Islet of Langerhans (tissue), 1 donor: Measurements from ENCODE around the gene ACAP2.
"Not testable (repeated sequence)": the region's sequence is repeated elsewhere in the genome, so short reads cannot be mapped to it uniquely, and the experiment has no call there.

Experiments used
- FAIRE-seq: peaks from one replicate; lab custom pipeline; 2011; peaks lifted over from hg19 to GRCh38; lab: Jason Lieb, UNC

The ACAP2 gene, protein sequence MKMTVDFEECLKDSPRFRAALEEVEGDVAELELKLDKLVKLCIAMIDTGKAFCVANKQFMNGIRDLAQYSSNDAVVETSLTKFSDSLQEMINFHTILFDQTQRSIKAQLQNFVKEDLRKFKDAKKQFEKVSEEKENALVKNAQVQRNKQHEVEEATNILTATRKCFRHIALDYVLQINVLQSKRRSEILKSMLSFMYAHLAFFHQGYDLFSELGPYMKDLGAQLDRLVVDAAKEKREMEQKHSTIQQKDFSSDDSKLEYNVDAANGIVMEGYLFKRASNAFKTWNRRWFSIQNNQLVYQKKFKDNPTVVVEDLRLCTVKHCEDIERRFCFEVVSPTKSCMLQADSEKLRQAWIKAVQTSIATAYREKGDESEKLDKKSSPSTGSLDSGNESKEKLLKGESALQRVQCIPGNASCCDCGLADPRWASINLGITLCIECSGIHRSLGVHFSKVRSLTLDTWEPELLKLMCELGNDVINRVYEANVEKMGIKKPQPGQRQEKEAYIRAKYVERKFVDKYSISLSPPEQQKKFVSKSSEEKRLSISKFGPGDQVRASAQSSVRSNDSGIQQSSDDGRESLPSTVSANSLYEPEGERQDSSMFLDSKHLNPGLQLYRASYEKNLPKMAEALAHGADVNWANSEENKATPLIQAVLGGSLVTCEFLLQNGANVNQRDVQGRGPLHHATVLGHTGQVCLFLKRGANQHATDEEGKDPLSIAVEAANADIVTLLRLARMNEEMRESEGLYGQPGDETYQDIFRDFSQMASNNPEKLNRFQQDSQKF

DNA sequence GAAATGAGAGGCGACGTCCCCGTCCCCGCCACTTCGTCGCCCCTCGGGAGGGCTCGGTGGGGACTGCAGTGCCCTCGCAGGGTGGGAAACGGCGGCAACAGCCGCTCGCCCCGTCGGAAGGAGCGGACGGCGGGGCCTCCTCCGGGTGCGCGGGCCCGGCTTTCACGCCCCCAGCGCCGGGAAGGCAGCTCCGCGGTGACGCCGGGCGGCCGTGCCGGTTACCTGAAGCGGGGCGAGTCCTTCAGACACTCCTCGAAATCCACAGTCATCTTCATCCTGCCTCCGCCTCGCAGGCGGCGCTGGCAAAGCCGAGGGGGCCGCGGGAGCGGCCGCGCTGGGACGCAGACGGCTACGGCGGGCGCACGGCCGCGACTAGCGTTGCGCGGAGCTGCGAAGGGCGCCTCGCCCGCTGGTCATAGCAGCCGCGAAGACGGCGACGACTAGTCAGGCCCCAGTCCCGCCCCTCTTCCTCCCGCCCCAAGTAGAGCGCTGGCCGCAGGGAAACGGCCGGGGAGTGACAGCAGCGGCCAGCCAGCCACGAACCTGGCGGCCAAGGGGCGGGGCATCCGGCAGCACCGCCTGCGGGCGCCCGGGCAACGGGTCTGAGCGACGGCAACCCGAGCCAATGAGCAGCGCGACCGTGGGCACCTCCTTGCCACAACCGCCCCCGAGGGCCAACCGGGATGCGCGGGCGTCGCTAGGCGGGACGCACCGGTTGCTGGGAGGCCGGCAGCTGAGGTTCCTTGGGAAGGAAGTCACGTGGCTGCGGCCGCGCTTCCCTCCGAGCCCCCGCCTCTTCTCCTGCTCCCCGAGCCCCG lies at the start of gene ACAP2:
Gene ACAP2 (minus strand): TSS at position 448 of the 818 bp plus-strand sequence. CDS start 173 bp downstream, at position 275.
- no peak for FAIRE-seq

- FAIRE-seq = no peak
Observed at GRCh38 chr3:195475614-195476013, 32.8 kb upstream of the ACAP2 start.

GRCh38 chr3:195475116-195475515 lies 32.3 kb upstream of the ACAP2 start:
- not testable (repeated sequence) for FAIRE-seq

- no peak for FAIRE-seq
Observed at GRCh38 chr3:195468841-195469240, 26.0 kb upstream of the ACAP2 start.

DNA sequence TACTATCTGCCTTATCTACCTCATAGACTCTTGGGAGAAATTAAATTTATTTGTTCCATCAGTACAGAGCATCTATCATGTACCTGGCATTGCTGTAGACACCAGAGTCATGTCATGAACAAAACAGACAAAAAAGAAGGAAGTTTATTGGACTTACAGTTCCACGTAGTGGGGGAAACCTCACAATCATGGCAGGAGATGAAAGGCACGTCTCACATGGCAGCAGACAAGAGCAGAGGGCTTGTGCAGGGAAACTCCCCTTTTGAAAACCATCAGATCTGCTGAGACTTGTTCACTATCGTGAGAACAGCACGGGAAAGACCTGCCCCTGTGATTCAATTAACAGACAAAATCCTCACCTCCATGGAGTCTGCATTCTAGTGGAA lies 25.6 kb upstream of the ACAP2 start:
- no peak for FAIRE-seq

DNA sequence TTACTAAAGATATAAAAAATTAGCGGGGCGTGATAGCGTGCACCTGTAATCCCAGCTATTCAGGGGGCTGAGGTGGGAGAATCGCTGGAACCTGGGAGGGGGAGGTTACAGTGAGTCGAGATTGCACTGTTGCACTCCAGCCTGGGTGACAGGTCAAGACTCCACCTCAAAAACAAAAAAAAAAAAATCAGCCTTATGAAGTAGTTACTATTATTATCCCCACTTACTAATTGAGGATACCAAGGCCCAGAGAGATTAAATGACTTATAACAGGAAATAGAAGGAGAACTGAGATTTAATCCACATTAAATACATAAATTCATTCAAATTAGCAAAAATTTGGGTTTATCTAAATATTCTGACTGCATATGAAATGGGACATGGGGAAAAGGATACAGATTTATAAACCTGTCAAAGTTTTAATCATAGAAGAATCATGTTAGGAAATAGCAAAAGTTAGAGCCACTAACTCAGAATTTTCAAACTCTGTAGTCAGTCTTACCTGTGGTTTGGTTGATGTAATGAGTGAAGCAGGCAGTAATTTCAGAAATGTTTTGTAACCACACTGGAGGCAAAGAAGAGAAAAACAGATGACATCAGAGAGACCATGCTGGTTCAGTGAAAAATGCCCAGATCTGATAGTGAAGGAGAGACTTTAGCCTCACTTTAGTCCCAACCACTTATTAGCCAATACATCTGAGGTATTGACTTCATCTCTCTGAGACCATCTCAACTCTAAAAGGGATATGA lies 25.0 kb upstream of the ACAP2 start:
- no peak for FAIRE-seq

DNA sequence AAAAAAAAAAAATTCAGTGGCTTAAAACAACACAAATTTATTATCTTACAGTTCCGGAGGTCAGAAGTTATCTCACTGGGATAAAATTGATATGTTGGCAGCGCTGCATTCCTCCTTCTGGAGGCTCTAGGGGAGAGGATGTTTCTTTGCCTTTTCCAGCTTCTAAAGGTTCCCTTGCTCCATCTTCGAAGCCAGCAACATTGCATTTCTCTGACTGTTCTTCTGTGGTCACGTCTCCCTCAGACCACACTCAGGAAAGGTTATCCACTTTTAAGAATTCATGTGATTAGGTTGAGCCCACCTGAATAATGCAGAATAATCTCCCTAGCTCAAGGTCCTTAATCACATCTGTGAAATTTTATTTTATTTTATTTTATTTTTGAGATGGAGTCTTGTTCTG lies 23.4 kb upstream of the ACAP2 start:
- FAIRE-seq = no peak

DNA sequence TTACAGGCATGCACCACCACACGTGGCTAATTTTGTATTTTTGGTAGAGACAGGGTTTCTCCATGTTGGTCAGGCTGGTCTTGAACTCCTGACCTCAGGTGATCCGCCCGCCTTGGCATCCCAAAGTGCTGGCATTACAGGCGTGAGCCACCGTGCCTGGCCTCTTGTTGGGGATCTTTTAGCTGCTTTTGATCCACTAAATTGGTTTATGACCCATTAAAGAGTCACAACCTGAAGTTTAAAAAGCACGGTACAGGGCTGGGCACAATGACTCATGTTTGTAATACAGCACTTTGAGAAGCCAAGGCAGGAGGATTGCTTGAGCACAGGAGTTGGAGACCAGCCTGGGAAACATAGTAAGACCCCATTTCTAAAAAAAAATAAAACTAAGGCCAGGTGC lies 20.1 kb upstream of the ACAP2 start:
- FAIRE-seq = not testable (repeated sequence)

GRCh38 chr3:195462308-195462610 lies 19.4 kb upstream of the ACAP2 start:
- no peak for FAIRE-seq

GRCh38 chr3:195461594-195462307 lies 18.9 kb upstream of the ACAP2 start:
- FAIRE-seq = no peak

- FAIRE-seq = no peak
Observed at GRCh38 chr3:195460091-195460713, 17.4 kb upstream of the ACAP2 start.

GRCh38 chr3:195458316-195458717 lies 15.5 kb upstream of the ACAP2 start:
- peak; percentile 38 for FAIRE-seq

DNA sequence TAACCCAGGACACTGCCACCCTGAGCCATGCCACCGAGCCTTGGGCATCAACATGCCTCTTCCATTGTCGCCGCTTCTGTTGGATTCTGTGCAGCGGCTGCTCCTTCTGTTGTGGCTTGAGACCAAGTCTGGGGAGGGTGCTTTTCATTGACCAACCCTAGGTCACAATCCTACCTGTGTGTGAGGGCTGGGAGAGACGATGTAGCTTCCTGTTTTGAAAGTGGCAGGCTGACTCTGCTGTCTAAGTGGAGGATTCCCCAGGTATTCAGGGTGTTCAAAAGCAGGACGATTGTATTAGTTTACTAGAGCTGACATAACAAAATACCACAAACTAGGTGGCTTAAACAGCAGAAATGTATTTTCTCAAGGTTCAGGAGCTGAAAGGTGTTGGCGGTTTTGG lies 13.0 kb upstream of the ACAP2 start:
- FAIRE-seq = no peak

- no peak for FAIRE-seq
Observed at GRCh38 chr3:195453236-195453635, 10.4 kb upstream of the ACAP2 start.

DNA sequence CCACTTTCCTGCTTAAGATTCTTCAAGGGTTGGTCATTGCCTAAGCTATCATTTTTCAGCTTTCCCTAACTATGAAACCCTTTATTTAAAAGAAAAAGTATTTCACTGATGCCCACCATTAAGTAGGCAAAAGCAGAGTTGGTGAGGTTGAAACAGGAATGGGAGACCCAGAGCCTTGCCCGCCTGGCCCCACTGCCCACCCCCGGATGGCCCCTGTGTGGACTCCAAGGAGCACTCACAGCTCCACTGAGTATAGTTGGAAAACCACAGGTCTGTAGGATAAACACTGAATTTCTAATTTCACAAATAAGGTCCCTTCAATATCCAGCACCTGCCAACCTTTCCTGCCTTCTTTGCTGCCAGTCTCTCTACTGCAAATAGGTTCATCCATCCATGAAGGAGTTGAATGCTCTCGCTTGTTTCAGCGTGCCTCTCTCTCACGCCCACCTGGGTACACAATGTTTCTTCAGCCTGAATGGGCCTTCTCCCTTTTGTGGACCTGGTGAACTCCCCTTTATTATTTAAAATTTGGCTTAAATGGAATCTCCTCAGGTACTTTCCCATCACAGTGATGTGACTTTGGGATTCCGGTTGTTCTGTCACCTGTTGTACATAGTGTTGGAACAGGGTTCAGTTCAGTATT lies 8.7 kb upstream of the ACAP2 start:
- no peak for FAIRE-seq

DNA sequence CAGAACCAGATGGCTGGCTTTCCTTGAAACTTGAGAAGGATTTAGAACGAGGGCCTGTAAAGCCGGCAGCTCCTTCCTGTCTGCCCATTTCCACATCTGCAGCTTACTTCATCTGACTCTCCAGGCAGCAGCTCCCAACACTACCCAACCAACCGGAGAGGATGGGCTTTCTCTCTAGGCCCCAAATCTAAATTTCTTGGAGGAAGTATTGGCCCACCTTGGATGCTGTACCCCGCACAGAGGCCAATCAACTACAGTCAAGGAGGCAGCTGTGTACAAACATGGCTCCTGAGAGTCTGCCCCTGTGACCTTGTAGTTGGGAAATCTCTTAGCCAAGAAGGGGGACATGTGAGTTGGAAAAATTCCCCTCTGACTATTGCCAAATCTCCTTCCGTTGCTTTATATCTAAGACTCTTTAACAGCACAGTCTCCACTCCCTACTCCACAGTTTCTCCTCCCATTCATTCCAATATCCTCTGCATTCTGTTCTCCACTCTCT lies 8.0 kb upstream of the ACAP2 start:
- no peak for FAIRE-seq

DNA sequence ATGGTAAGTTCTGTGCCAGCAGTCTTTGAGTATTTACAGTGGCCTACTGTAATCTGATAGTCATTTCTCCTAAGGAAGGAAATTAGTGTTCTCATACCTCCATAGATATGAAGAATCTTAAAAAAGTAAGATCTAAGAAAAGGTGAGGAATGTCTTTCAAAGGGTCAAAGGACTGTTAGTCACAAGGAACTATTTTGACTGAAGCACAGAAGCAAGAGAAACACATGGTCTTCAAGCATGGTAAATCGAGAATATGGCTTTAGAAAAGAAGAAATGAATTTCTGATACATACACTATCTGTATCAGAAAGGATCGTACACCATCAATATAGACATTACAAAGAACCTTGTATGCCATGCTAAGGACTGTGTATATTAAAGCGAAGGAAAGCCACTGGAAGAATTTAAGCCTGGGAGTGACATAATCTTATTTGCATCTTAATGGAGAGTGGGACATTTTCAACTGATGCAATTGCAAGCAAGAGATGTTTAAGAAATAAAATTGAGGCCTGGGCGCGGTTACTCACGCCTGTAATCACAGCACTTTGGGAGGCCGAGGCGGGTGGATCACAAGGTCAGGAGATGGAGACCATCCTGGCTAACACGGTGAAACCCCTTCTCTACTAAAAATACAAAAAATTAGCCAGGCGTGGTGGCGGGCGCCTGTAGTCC lies 5.5 kb upstream of the ACAP2 start:
- FAIRE-seq = no peak

DNA sequence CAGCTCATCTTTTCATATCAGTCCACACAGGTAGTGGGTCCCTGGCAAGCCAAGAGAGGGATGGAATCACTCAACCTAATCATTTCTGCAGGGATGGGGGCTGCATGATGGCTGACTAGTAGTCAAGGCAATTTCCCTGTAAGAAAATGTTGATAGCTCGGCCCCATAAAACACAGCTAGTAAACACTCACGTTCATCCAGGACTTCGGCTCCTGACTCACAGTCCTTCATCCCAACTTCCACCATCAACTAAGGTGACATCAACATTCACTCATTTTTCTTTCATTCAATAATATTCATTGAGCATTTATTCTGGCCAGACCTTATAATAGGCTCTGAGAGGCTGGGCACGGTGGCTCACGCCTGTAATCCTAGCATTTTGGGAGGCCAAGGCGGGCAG lies 4.4 kb upstream of the ACAP2 start:
- no peak for FAIRE-seq

DNA sequence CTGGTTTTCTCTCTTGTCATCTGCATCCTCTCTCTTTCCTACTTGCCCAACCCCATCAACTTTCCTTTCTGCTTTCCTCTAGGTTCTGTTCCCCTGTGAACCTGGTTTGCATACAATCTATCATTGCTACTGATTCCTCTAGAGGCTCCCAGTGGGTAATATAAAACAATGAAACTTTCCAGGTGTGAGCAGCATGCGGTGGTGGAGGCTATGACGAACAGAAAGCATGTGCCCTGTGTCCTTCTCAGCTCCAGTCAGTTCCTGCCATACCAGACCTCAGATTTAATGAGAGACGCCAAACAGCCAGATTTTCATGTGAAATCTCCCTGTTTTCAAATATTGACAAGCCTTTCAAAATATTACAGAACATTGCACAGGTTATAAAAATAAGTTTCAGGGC lies 3.5 kb upstream of the ACAP2 start:
- no peak for FAIRE-seq

DNA sequence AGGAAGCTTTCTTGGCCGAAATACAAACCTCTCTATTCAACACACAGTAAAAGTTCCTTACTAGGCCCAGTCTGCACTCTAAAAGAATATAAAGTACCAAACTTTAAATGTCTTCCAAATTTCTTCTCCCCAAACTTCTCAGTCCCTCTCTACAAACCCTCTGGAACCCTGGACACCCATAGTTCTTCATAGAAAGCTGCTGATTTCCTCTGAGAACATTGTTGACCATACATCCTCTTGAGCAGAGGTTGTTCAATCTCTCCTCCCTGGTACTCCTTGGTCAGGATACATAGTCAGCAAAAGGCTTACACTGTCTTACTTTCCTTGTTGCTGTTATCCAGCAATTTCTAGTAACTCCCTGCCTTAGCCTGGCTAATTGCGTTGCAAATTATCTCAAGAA lies 3.1 kb upstream of the ACAP2 start:
- no peak for FAIRE-seq
